Loucy (cell line): ENCODE data around the gene RNF130.

Experiments
- H2AFZ ChIP-seq: fragments of 200-600 bp; sonication (generic); 2 replicates; pipeline ENCODE4 v1.6.0; 2016; ENCODE audit warnings: antibody characterized with exemption, mild to moderate bottlenecking, low read length, moderate library complexity
- H3F3A ChIP-seq: fragments of 200-600 bp; 2 replicates; pipeline ENCODE4 v1.6.0; 2016; ENCODE audit warnings: antibody characterized with exemption, low read depth, mild to moderate bottlenecking
- H3K27me3 ChIP-seq: fragments of 200-600 bp; sonication (generic); 2 replicates; pipeline ENCODE4 v1.6.1; 2014; ENCODE audit warnings: low read length, mild to moderate bottlenecking; ENCODE audit not compliant: insufficient read depth, poor library complexity, severe bottlenecking
- H3K36me3 ChIP-seq: fragments of 200-600 bp; sonication (generic); 2 replicates; pipeline ENCODE4 v1.6.1; 2016; ENCODE audit warnings: low read length; ENCODE audit not compliant: insufficient read depth
- H3K4me1 ChIP-seq: fragments of 200-600 bp; sonication (generic); 2 replicates; pipeline ENCODE4 v1.5.1; 2014; ENCODE audit warnings: low read length, mild to moderate bottlenecking; ENCODE audit not compliant: insufficient read depth, poor library complexity, severe bottlenecking
- H3K4me2 ChIP-seq: fragments of 200-600 bp; sonication (generic); 2 replicates; pipeline ENCODE4 v1.6.0; 2014; ENCODE audit warnings: antibody characterized with exemption, low read length, low read depth, mild to moderate bottlenecking; ENCODE audit not compliant: poor library complexity, severe bottlenecking
- H3K4me3 ChIP-seq: fragments of 200-600 bp; sonication (generic); 2 replicates; pipeline ENCODE4 v1.5.1; 2014; ENCODE audit warnings: low read length, mild to moderate bottlenecking, mixed read lengths; ENCODE audit not compliant: poor library complexity, severe bottlenecking
- H3K79me2 ChIP-seq: fragments of 200-600 bp; sonication (generic); 2 replicates; pipeline ENCODE4 v1.6.1; 2014; ENCODE audit warnings: low read length; ENCODE audit not compliant: insufficient read depth
- H3K9ac ChIP-seq: fragments of 200-600 bp; sonication (generic); 2 replicates; pipeline ENCODE4 v1.6.0; 2014; ENCODE audit warnings: mild to moderate bottlenecking, low read depth, low read length, moderate library complexity; ENCODE audit not compliant: poor library complexity, severe bottlenecking
- H3K9me2 ChIP-seq: fragments of 200-600 bp; sonication (generic); replicated peaks from 2 replicates; pipeline ENCODE4 v1.6.1; 2016; ENCODE audit warnings: low read depth, low read length, mixed read lengths
- H3K9me3 ChIP-seq: fragments of 200-600 bp; sonication (generic); 2 replicates; pipeline ENCODE4 v1.6.1; 2014; ENCODE audit warnings: mild to moderate bottlenecking, antibody characterized with exemption, low read length, low read depth; ENCODE audit not compliant: insufficient read depth
- H4K20me1 ChIP-seq: fragments of 200-600 bp; sonication (generic); 2 replicates; pipeline ENCODE4 v1.6.0; 2014; ENCODE audit warnings: antibody characterized with exemption, low read length, mild to moderate bottlenecking; ENCODE audit not compliant: insufficient read depth, poor library complexity, severe bottlenecking
- CTCF ChIP-seq: fragments of 200-600 bp; sonication (generic); conservative IDR thresholded peaks from 2 replicates; pipeline ENCODE4 v1.5.1; 2014; ENCODE audit warnings: mild to moderate bottlenecking, antibody characterized with exemption, low read length
- EZH2phosphoT487 ChIP-seq: fragments of 200-600 bp; IDR thresholded peaks from 2 replicates; pipeline ENCODE4 v1.6.1; 2018; ENCODE audit warnings: antibody characterized with exemption, mild to moderate bottlenecking, moderate library complexity, borderline replicate concordance

RNF130 gene

GRCh38 chr5:180006141-180006540 is 65.4 kb downstream of the RNF130 start:
- Histone ChIP-seq H3K27me3 (no peaks in the 10 kb centered on the region), H3K4me1 (peaks cover 62% of the 10 kb centered on the region), H3F3A (0 out of 2 replicates have a peak, but pooled peaks cover 2% of the 10 kb centered on the region), H3K36me3 (peaks cover 19% of the 10 kb centered on the region; the same call in 1 of the 2 replicates), H4K20me1 (no peaks in the 10 kb centered on the region), H3K9me2 (no peaks in the 10 kb centered on the region), H2AFZ (no peak overlapping the region), H3K79me2 (peaks cover 49% of the 10 kb centered on the region), H3K4me3 (peak overlapping the region; percentile 69), H3K4me2 (peak overlapping the region; percentile 93), H3K9ac (peak overlapping the region; percentile 81), H3K9me3 (no peaks in the 10 kb centered on the region)
- TF ChIP-seq EZH2phosphoT487, result no peak
- TF ChIP-seq CTCF, result no peak

GRCh38 chr5:180003127-180003526 is 68.4 kb downstream of the RNF130 start:
- Histone ChIP-seq H3K9me2 (no peaks in the 10 kb centered on the region), H3K27me3 (no peaks in the 10 kb centered on the region), H3K9me3 (no peaks in the 10 kb centered on the region), H4K20me1 (no peaks in the 10 kb centered on the region), H3K4me3 (no peak overlapping the region), H3K36me3 (peaks cover 28% of the 10 kb centered on the region; the same call in 1 of the 2 replicates), H2AFZ (no peak overlapping the region), H3F3A (0 out of 2 replicates have a peak, but pooled peaks cover 2% of the 10 kb centered on the region), H3K79me2 (peaks cover 32% of the 10 kb centered on the region), H3K4me2 (no peak overlapping the region), H3K4me1 (peaks cover 46% of the 10 kb centered on the region), H3K9ac (no peak overlapping the region)
- no peak for TF ChIP-seq EZH2phosphoT487
- TF ChIP-seq CTCF, result no peak

- no peaks in the 10 kb centered on the region for H3K9me2 ChIP-seq
- H3K9ac ChIP-seq, result no peak overlapping the region
- H3K9me3 ChIP-seq, result no peaks in the 10 kb centered on the region
- H3K36me3 ChIP-seq, result peaks cover 28% of the 10 kb centered on the region; the same call in 1 of the 2 replicates
- no peak overlapping the region for H3K4me3 ChIP-seq
- TF ChIP-seq CTCF (no peak), EZH2phosphoT487 (no peak)
- no peak overlapping the region for H3K4me2 ChIP-seq
- no peaks in the 10 kb centered on the region for H3K27me3 ChIP-seq
- H3F3A ChIP-seq, result no peaks in the 10 kb centered on the region
- H4K20me1 ChIP-seq, result no peaks in the 10 kb centered on the region
- no peak overlapping the region for H2AFZ ChIP-seq
- H3K79me2 ChIP-seq, result peaks cover 32% of the 10 kb centered on the region
- H3K4me1 ChIP-seq, result peaks cover 35% of the 10 kb centered on the region
Measured at GRCh38 chr5:180001742-180002141, 69.8 kb downstream of the RNF130 start.
